Endothelial cell (in vitro differentiated cells): ENCODE results near the gene TNS4. TPM values are rescaled to one million over a fixed set of nuclear protein-coding genes. Genes with fewer than 3 reads are reported as not detected.

Source experiments
- DNase-seq: peaks from one replicate; pipeline ENCODE4 v3.0.0; 2021; ENCODE audit warnings: low spot score
- H3K27ac Mint-ChIP-seq: one replicate; pipeline ENCODE4 v1.8.0; 2021; ENCODE audit warnings: mixed read lengths, inconsistent platforms; ENCODE audit not compliant: unreplicated experiment
- H3K27me3 Mint-ChIP-seq: one replicate; pipeline ENCODE4 v1.8.0; 2021; ENCODE audit warnings: mild to moderate bottlenecking, moderate library complexity, mixed read lengths, inconsistent platforms; ENCODE audit not compliant: unreplicated experiment
- H3K36me3 Mint-ChIP-seq: one replicate; pipeline ENCODE4 v1.8.0; 2021; ENCODE audit warnings: mild to moderate bottlenecking, low read depth, mixed read lengths, inconsistent platforms; ENCODE audit not compliant: unreplicated experiment
- H3K4me1 Mint-ChIP-seq: one replicate; pipeline ENCODE4 v1.8.0; 2021; ENCODE audit warnings: mild to moderate bottlenecking, mixed read lengths, inconsistent platforms; ENCODE audit not compliant: unreplicated experiment
- H3K4me3 Mint-ChIP-seq: one replicate; pipeline ENCODE4 v1.8.0; 2021; ENCODE audit warnings: mild to moderate bottlenecking, mixed read lengths, inconsistent platforms; ENCODE audit not compliant: unreplicated experiment
- H3K9me3 Mint-ChIP-seq: one replicate; pipeline ENCODE4 v1.8.0; 2021; ENCODE audit warnings: mixed read lengths, inconsistent platforms; ENCODE audit not compliant: unreplicated experiment
- CTCF ChIP-seq: fragments of 200-600 bp; sonication (generic); IDR thresholded peaks from one replicate; pipeline ENCODE4 v1.5.0; 2021; ENCODE audit warnings: antibody characterized with exemption; ENCODE audit not compliant: unreplicated experiment
- total RNA-seq: library from RNA; stranded (reverse); fragmentation: NEBNext Ultra II Directional; extraction: Animal tissue kit (Norgen Biotek cat#: 25700); gene quantifications from one replicate; pipeline ENCODE4 v1.2.1, GENCODE V29; 2021; ENCODE audit not compliant: unreplicated experiment

Gene TNS4
- total RNA-seq, 1 donor from 2014 or later, result 0.08 TPM

DNA sequence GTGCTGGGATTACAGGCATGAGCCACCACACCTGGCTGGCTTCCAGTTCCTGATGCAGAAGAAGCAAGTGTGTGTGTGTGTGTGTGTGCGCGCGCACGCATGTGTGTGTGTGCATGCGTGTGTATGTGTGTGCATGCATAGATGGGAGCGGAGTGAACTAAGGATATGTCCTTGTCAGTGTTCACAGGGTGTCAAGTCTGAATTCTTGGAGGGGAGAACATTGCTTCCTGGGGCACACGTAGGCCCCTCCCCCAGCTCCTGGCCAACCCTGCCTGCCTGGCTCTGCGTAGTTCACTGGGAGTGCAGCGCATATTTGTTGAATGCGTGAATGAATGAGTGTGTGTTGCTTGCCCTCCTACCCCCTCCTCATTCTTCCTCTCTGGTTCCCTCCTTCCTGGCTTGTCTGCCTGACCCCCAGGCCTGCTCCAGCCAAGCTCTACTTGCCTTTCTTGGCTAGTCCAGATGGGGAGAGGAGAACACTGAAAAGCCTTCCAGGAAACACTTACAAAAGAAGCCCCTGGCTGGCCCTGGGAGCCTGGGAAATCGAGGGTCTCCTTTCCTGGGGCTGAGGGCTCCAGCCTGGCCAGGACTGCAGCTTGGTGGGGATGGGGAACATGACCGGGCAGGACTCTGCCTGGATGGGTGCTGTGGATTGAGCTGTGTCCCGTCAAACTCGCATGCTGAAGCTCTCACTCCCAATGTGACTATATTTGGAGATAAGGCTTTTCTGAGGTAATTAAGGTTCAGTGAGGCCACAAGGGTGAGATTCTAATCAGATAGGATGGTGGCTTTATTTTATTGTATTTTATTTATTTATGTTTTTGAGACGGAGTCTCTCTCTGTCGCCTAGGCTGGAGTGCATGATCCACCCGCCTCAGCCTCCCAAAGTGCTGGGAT, 30.2 kb downstream of the TNS4 start:
- Mint-ChIP-seq H3K9me3 (peaks cover 5% of the 10 kb centered on the region), H3K4me3 (peak overlapping the region; percentile 25), H3K27ac (no peak overlapping the region), H3K27me3 (peaks cover 23% of the 10 kb centered on the region), H3K4me1 (peaks cover 1% of the 10 kb centered on the region), H3K36me3 (peaks cover 13% of the 10 kb centered on the region)
- no peak for TF ChIP-seq CTCF
- DNase-seq, result no peak

DNA sequence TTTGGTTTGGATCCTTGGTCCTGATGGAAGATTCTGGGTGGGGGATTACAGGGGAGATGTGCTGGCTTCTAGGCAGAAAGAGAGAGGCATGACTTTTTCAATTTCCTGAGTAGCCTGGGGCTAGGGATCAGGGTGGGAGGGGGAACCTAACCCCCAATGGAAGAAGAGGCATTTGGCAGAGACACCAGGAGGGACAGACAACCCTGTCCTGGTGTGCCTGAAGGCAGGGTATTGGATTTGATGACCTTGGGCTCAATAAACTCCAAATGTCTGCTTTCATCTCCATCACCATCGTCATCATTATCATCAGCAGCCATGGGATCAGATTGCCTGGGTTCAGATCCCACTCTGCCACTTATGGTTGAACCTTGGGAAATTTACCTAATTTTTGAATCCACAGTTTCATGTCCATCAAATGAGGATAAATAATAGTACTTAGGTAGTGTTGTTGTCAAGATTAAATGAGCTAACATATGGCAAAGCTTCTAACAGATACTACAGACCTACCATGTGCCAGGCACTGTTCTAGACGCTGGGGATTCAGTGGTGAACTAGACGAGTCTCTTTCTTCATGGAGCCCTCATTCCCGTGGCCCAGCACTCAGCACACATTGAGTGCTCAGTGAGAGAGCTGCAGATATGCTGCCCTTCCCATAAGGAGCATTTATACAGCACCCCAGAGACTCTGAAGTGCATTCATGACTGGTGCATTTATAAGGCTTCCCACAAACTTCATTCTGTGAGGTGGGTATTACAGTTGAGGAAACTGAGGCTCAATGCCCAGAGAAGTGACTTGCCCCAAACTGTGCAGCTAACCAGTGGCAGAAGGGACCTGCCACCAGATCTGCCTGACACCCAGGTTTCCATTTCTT, 31.4 kb downstream of the TNS4 start:
- no peak for TF ChIP-seq CTCF
- Mint-ChIP-seq H3K4me3 (no peak overlapping the region), H3K27ac (no peak overlapping the region), H3K4me1 (no peaks in the 10 kb centered on the region), H3K27me3 (peaks cover 30% of the 10 kb centered on the region), H3K36me3 (peaks cover 13% of the 10 kb centered on the region), H3K9me3 (peaks cover 5% of the 10 kb centered on the region)
- DNase-seq, result no peak

DNA sequence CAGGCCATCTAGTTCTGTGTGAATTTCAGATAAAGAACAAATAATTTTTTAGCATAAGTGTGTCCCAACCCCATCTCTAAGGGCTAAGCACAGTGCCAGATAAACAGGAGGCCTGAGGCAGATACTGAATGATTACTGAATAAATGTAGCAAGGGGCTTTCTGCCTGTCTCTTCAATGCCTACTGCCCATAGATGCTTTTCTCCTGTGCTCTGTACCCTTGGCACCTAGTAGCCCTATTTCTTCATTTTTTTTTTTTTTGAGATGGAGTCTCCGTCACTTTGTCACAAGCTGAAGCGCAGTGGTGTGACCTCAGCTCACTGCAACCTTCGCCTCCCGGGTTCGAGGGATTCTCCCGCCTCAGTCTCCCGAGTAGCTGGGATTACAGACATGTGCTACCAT, 32.9 kb downstream of the TNS4 start:
- no peak for DNase-seq
- peaks cover 13% of the 10 kb centered on the region for H3K36me3 Mint-ChIP-seq
- H3K27ac Mint-ChIP-seq, result no peak overlapping the region
- peaks cover 5% of the 10 kb centered on the region for H3K9me3 Mint-ChIP-seq
- no peak for TF ChIP-seq CTCF
- H3K4me1 Mint-ChIP-seq, result peaks cover 4% of the 10 kb centered on the region
- no peak overlapping the region for H3K4me3 Mint-ChIP-seq
- peaks cover 39% of the 10 kb centered on the region for H3K27me3 Mint-ChIP-seq

GRCh38 chr17:40467281-40467867, 34.0 kb downstream of the TNS4 start:
- no peak for TF ChIP-seq CTCF
- no peak overlapping the region for H3K4me3 Mint-ChIP-seq
- peaks cover 3% of the 10 kb centered on the region for H3K36me3 Mint-ChIP-seq
- peaks cover 40% of the 10 kb centered on the region for H3K27me3 Mint-ChIP-seq
- H3K9me3 Mint-ChIP-seq, result no peaks in the 10 kb centered on the region
- DNase-seq, result no peak
- no peak overlapping the region for H3K27ac Mint-ChIP-seq
- peaks cover 4% of the 10 kb centered on the region for H3K4me1 Mint-ChIP-seq
